Neural cell (in vitro differentiated cells): ENCODE measurements around the gene STK32A. TPM values are rescaled to one million over a fixed set of nuclear protein-coding genes. Genes with fewer than 3 reads are reported as not detected.

Experiments used
- H2AFZ ChIP-seq: fragments of 200-600, 300-800 bp; sonication (generic), shearing (Covaris generic); 2 replicates; pipeline ENCODE4 v1.6.0; 2014; ENCODE audit warnings: low read depth, mild to moderate bottlenecking, antibody characterized with exemption, low read length, moderate library complexity
- H3F3A ChIP-seq: fragments of 200-600 bp; shearing (Covaris generic); 2 replicates; pipeline ENCODE4 v1.6.1; 2016; ENCODE audit warnings: mild to moderate bottlenecking, moderate library complexity, mixed read lengths, antibody characterized with exemption, low read length; ENCODE audit not compliant: insufficient read depth, poor library complexity, severe bottlenecking
- H3K27ac ChIP-seq: fragments of 200-600, 300-800 bp; sonication (generic), shearing (Covaris generic); 2 replicates; pipeline ENCODE4 v1.5.1; 2014; ENCODE audit warnings: mild to moderate bottlenecking, low read length, moderate library complexity
- H3K27me3 ChIP-seq: fragments of 300-800, 200-600 bp; sonication (generic), shearing (Covaris generic); 2 replicates; pipeline ENCODE4 v1.6.0; 2014; ENCODE audit warnings: mild to moderate bottlenecking, low read depth, low read length, moderate library complexity; ENCODE audit not compliant: insufficient read depth
- H3K36me3 ChIP-seq: fragments of 300-800, 200-600 bp; sonication (generic), shearing (Covaris generic); 2 replicates; pipeline ENCODE4 v1.5.1; 2014; ENCODE audit warnings: mild to moderate bottlenecking, antibody characterized with exemption, low read length, moderate library complexity; ENCODE audit not compliant: insufficient read depth
- H3K4me2 ChIP-seq: fragments of 300-800, 200-600 bp; sonication (generic), shearing (Covaris generic); 2 replicates; pipeline ENCODE4 v1.6.0; 2014; ENCODE audit warnings: mild to moderate bottlenecking, low read length
- H3K4me3 ChIP-seq: fragments of 300-800, 200-600 bp; sonication (generic), shearing (Covaris generic); 2 replicates; pipeline ENCODE4 v1.5.1; 2014; ENCODE audit warnings: mild to moderate bottlenecking, low read length, moderate library complexity
- H3K79me2 ChIP-seq: fragments of 200-600 bp; shearing (Covaris generic); replicated peaks from 2 replicates; pipeline ENCODE4 v1.6.0; 2014; ENCODE audit warnings: mild to moderate bottlenecking, low read length, moderate library complexity; ENCODE audit not compliant: insufficient read depth
- H3K9ac ChIP-seq: fragments of 300-800, 200-600 bp; sonication (generic), shearing (Covaris generic); 2 replicates; pipeline ENCODE4 v1.6.1; 2016; ENCODE audit warnings: mild to moderate bottlenecking, low read length, mixed read lengths
- H3K9me2 ChIP-seq: fragments of 200-600 bp; shearing (Covaris generic); 2 replicates; pipeline ENCODE4 v1.6.1; 2016; ENCODE audit warnings: mild to moderate bottlenecking, low read length, mixed read lengths; ENCODE audit not compliant: insufficient read depth
- H3K9me3 ChIP-seq: fragments of 200-600, 300-800 bp; sonication (generic), shearing (Covaris generic); 2 replicates; pipeline ENCODE4 v1.6.1; 2016; ENCODE audit warnings: mild to moderate bottlenecking, mixed run types, low read length, moderate library complexity, mixed read lengths
- H4K20me1 ChIP-seq: fragments of 200-600 bp; shearing (Covaris generic); 2 replicates; pipeline ENCODE4 v1.6.1; 2016; ENCODE audit warnings: mild to moderate bottlenecking, mixed run types; ENCODE audit not compliant: insufficient read depth
- EP300 ChIP-seq: fragments of 450-650 bp; conservative IDR thresholded peaks from 2 replicates; pipeline ENCODE4 v1.6.1; 2014; ENCODE audit warnings: antibody characterized with exemption, mild to moderate bottlenecking, moderate library complexity; ENCODE audit not compliant: poor library complexity, severe bottlenecking
- EZH2 ChIP-seq: fragments of 200-600, 300-800 bp; shearing (Covaris generic), sonication (generic); IDR thresholded peaks from 2 replicates; pipeline ENCODE4 v1.6.1; 2014; ENCODE audit warnings: antibody characterized with exemption, low read length, borderline replicate concordance, mild to moderate bottlenecking; ENCODE audit not compliant: insufficient read depth, poor library complexity, severe bottlenecking
- MXI1 ChIP-seq: fragments of 450-650 bp; conservative IDR thresholded peaks from 2 replicates; pipeline ENCODE4 v1.6.1; 2014; ENCODE audit warnings: antibody characterized with exemption, mild to moderate bottlenecking; ENCODE audit not compliant: poor library complexity, severe bottlenecking
- POLR2AphosphoS5 ChIP-seq: IDR thresholded peaks from 2 replicates; pipeline ENCODE4 v1.6.1; 2012
- RAD21 ChIP-seq: fragments of 450-650 bp; conservative IDR thresholded peaks from 2 replicates; pipeline ENCODE4 v1.6.1; 2014; ENCODE audit warnings: antibody characterized with exemption, mild to moderate bottlenecking, moderate library complexity
- REST ChIP-seq: IDR thresholded peaks from 2 replicates; pipeline ENCODE4 v1.6.1; 2012; ENCODE audit warnings: borderline replicate concordance
- SMC3 ChIP-seq: fragments of 450-650 bp; conservative IDR thresholded peaks from 2 replicates; pipeline ENCODE4 v1.6.1; 2014; ENCODE audit warnings: antibody characterized with exemption, mild to moderate bottlenecking, moderate library complexity; ENCODE audit not compliant: poor library complexity
- TAF1 ChIP-seq: IDR thresholded peaks from 2 replicates; pipeline ENCODE4 v1.6.1; 2012; ENCODE audit warnings: low read depth
- polyA plus RNA-seq: library from polyadenylated mRNA; depleted of rRNA; stranded (reverse); fragments of >200 nt; gene quantifications from 2 replicates; pipeline ENCODE4 v1.2.3, GENCODE V29; 2014
- TF ChIP-seq, protein P1 (sequence below): fragments of 450-650 bp; IDR thresholded peaks from 2 replicates; pipeline ENCODE4 v1.5.1; 2014; ENCODE audit warnings: antibody characterized with exemption, mild to moderate bottlenecking, moderate library complexity; ENCODE audit not compliant: poor library complexity, severe bottlenecking

The STK32A gene
- polyA plus RNA-seq, 1 donor from 2014 or later = 23.1 TPM

DNA sequence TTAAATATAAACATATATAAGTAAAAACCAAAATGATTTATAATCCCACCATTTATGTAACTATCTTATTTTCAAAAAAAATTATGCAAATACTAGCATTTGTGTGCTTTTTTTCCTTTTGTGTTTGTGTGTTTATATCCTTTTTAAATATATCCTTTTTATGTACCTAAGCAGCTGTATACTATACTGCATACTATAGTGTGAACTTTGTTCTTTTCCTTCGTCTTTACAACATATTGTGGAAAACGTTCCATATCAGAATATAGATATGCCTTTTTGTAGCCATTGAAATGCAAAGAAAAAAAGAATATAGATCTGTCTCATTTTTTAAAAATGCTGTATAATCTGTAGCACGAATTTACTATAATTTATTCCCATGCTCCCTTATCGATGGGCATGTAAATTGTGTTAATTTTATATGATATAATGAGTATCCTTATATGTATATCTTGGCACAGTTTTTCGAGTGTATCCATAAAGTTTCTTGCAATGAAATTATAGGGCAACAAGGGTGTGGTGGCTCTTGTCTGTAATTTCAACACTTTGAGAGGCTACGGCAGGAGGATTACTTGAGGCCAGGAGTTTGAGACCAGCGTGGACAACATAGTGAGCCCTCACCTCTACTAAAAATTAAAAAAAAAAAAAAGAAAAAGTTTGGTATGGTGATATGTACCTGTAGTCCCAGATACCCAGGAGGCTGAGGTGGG is 83.3 kb downstream of the STK32A start:
- no peaks in the 10 kb centered on the region for H3K79me2 ChIP-seq
- no peak overlapping the region for H3K4me3 ChIP-seq
- H3F3A ChIP-seq = no peaks in the 10 kb centered on the region
- no peaks in the 10 kb centered on the region for H4K20me1 ChIP-seq
- TF ChIP-seq MXI1 (no peak), SMC3 (no peak), TAF1 (no peak), RAD21 (no peak), EP300 (no peak), EZH2 (no peak), POLR2AphosphoS5 (no peak), REST (no peak)
- H3K36me3 ChIP-seq = no peaks in the 10 kb centered on the region
- H3K9me2 ChIP-seq = no peaks in the 10 kb centered on the region
- no peaks in the 10 kb centered on the region for H3K9me3 ChIP-seq
- no peak overlapping the region for H3K27ac ChIP-seq
- no peak overlapping the region for H3K9ac ChIP-seq
- H2AFZ ChIP-seq = no peak overlapping the region
- H3K4me2 ChIP-seq = no peak overlapping the region
- H3K27me3 ChIP-seq = no peaks in the 10 kb centered on the region

DNA sequence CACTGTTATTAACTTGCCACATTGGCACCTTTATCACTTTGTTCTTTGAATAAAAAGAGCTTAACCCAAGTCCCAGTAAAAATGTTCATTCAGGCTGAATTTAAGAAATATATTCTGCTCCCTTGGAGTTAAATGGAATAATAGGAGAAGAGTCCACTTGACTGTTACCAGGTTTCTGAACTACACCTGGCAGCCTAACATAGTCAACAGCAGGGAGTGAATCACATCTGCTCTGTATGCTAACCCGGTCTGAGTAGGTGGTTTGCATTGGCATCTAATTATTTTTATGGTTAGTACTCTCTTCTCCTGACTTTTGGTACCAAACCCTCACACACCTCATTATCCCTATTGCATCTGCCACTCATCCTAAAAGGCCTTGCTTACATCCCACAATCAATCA is 86.7 kb downstream of the STK32A start:
- TF ChIP-seq TAF1 (no peak), SMC3 (no peak), MXI1 (no peak), POLR2AphosphoS5 (no peak), EP300 (no peak), RAD21 (no peak), EZH2 (no peak), REST (no peak)
- TF ChIP-seq, protein P1, sequence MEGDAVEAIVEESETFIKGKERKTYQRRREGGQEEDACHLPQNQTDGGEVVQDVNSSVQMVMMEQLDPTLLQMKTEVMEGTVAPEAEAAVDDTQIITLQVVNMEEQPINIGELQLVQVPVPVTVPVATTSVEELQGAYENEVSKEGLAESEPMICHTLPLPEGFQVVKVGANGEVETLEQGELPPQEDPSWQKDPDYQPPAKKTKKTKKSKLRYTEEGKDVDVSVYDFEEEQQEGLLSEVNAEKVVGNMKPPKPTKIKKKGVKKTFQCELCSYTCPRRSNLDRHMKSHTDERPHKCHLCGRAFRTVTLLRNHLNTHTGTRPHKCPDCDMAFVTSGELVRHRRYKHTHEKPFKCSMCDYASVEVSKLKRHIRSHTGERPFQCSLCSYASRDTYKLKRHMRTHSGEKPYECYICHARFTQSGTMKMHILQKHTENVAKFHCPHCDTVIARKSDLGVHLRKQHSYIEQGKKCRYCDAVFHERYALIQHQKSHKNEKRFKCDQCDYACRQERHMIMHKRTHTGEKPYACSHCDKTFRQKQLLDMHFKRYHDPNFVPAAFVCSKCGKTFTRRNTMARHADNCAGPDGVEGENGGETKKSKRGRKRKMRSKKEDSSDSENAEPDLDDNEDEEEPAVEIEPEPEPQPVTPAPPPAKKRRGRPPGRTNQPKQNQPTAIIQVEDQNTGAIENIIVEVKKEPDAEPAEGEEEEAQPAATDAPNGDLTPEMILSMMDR = no peak

More for the DNA sequence above, 86.7 kb downstream of the STK32A start:
- no peaks in the 10 kb centered on the region for H3K9me2 ChIP-seq
- no peaks in the 10 kb centered on the region for H3F3A ChIP-seq
- no peak overlapping the region for H2AFZ ChIP-seq
- no peaks in the 10 kb centered on the region for H3K27me3 ChIP-seq
- H3K4me3 ChIP-seq = no peak overlapping the region
- no peaks in the 10 kb centered on the region for H3K79me2 ChIP-seq
- H3K9me3 ChIP-seq = no peaks in the 10 kb centered on the region
- H4K20me1 ChIP-seq = no peaks in the 10 kb centered on the region
- no peak overlapping the region for H3K9ac ChIP-seq
- no peak overlapping the region for H3K4me2 ChIP-seq
- no peaks in the 10 kb centered on the region for H3K36me3 ChIP-seq
- no peak overlapping the region for H3K27ac ChIP-seq
